NB4 (cell line): ENCODE data around the gene DOK7.

Source experiments
- MAX ChIP-seq: IDR thresholded peaks from 2 replicates; pipeline ENCODE4 v1.6.1; 2011; ENCODE audit warnings: low read depth, low read length
- MYC ChIP-seq: IDR thresholded peaks from 2 replicates; pipeline ENCODE4 v1.6.1; 2011; ENCODE audit warnings: low read depth, low read length
- POLR2A ChIP-seq: IDR thresholded peaks from 2 replicates; pipeline ENCODE4 v1.6.1; 2011; ENCODE audit warnings: mild to moderate bottlenecking; ENCODE audit not compliant: insufficient read length; ENCODE audit errors: extremely low read depth
- TF ChIP-seq, protein P1 (sequence below): IDR thresholded peaks from one replicate; pipeline ENCODE4 v1.5.1; 2012; ENCODE audit warnings: low read depth, low read length

DNA sequence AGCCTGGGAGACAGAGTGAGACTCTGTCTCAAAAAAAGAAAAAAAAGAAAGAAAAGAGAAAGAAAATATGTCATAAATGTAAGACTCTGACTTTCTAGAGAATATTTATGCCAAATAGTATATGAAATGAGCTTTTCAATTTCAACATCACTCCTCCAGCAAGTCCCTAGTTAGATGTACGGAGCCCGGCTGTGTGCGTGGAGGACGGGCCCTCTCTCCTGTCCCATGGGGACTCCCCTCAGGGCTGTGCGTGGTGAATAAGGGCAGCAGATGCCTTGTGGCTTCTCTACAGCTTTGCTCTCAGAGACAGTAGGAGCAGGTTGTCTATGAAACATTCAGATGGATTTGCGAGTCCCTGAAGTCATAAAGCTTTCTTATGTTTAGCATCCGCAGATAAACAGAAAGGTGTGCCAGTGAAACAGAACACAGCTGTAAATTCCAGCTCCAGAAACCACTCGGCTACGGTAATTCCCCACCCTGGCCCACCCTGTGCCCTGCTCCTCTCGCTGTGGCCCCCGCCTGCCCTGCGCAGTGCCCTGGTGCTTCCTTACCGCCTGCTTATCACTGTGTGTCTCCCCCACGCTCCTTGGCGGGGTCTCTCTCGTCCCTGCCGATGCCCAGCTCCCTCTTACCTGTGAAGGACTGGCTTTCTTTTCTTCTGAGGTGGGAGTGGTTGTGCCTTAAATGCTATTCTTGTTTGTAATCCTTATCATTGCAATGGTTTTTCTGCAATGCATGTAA lies 35.2 kb upstream of the DOK7 start:
- TF ChIP-seq, protein P1, sequence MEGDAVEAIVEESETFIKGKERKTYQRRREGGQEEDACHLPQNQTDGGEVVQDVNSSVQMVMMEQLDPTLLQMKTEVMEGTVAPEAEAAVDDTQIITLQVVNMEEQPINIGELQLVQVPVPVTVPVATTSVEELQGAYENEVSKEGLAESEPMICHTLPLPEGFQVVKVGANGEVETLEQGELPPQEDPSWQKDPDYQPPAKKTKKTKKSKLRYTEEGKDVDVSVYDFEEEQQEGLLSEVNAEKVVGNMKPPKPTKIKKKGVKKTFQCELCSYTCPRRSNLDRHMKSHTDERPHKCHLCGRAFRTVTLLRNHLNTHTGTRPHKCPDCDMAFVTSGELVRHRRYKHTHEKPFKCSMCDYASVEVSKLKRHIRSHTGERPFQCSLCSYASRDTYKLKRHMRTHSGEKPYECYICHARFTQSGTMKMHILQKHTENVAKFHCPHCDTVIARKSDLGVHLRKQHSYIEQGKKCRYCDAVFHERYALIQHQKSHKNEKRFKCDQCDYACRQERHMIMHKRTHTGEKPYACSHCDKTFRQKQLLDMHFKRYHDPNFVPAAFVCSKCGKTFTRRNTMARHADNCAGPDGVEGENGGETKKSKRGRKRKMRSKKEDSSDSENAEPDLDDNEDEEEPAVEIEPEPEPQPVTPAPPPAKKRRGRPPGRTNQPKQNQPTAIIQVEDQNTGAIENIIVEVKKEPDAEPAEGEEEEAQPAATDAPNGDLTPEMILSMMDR: no peak
- TF ChIP-seq POLR2A: no peak
- no peak for TF ChIP-seq MYC
- TF ChIP-seq MAX: no peak
